ENCODE results near the gene DNAH8.

DNA sequence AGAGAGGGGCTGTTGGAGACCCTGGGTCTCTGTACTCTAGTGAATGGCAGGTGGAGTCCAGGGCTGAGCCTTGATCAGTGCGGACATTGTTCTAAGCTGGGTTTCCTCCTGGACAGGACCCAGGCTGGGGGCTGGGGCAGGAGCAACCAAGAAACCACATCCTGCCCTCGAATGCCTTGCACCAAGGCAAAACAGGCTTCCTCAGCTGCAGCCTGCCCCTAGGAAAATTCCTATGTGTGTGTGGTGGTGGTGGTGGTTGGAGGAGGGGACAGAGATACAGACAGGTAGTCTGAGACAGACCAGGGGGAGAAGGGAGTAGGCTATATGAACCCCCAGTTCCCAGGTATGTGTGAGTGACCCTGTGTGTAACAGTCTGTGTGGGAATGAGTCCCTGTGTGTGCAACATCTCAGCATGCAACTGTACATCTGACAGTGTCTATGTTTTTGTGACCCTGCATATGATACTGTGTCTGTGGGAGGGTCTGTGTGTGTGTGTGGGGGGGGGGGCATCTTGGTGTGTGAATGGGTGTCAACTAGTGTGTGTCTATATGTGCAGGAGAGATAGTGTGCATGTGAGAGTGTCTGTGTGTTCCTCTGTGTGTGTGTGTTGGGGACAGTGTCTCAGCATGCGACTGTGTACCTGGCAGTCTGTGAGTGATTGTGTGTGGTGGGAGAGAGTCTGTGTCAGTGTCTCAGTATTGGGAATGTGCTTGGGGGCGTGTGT is 336.4 kb downstream of the DNAH8 start:
- TF ChIP-seq, protein P1, sequence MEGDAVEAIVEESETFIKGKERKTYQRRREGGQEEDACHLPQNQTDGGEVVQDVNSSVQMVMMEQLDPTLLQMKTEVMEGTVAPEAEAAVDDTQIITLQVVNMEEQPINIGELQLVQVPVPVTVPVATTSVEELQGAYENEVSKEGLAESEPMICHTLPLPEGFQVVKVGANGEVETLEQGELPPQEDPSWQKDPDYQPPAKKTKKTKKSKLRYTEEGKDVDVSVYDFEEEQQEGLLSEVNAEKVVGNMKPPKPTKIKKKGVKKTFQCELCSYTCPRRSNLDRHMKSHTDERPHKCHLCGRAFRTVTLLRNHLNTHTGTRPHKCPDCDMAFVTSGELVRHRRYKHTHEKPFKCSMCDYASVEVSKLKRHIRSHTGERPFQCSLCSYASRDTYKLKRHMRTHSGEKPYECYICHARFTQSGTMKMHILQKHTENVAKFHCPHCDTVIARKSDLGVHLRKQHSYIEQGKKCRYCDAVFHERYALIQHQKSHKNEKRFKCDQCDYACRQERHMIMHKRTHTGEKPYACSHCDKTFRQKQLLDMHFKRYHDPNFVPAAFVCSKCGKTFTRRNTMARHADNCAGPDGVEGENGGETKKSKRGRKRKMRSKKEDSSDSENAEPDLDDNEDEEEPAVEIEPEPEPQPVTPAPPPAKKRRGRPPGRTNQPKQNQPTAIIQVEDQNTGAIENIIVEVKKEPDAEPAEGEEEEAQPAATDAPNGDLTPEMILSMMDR (IDR thresholded peaks at IDR 0.05), result no peak
- TF ChIP-seq POLR2AphosphoS5 (IDR thresholded peaks at IDR 0.05; ENCODE audit: low read depth, low read length), result no peak
- TF ChIP-seq, protein P2, sequence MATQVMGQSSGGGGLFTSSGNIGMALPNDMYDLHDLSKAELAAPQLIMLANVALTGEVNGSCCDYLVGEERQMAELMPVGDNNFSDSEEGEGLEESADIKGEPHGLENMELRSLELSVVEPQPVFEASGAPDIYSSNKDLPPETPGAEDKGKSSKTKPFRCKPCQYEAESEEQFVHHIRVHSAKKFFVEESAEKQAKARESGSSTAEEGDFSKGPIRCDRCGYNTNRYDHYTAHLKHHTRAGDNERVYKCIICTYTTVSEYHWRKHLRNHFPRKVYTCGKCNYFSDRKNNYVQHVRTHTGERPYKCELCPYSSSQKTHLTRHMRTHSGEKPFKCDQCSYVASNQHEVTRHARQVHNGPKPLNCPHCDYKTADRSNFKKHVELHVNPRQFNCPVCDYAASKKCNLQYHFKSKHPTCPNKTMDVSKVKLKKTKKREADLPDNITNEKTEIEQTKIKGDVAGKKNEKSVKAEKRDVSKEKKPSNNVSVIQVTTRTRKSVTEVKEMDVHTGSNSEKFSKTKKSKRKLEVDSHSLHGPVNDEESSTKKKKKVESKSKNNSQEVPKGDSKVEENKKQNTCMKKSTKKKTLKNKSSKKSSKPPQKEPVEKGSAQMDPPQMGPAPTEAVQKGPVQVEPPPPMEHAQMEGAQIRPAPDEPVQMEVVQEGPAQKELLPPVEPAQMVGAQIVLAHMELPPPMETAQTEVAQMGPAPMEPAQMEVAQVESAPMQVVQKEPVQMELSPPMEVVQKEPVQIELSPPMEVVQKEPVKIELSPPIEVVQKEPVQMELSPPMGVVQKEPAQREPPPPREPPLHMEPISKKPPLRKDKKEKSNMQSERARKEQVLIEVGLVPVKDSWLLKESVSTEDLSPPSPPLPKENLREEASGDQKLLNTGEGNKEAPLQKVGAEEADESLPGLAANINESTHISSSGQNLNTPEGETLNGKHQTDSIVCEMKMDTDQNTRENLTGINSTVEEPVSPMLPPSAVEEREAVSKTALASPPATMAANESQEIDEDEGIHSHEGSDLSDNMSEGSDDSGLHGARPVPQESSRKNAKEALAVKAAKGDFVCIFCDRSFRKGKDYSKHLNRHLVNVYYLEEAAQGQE (IDR thresholded peaks at IDR 0.05; ENCODE audit: insufficient read depth in 1 of 2, low read depth in 2 of 2, low read length in 1 of 2), result no peak
- no peak for TF ChIP-seq TCF7L2 (IDR thresholded peaks at IDR 0.05; ENCODE audit: low read depth, low read length)
- no peak for TF ChIP-seq SIN3A (IDR thresholded peaks at IDR 0.05; ENCODE audit: borderline replicate concordance, insufficient read depth, low read depth, low read length)

Data from Panc1 (cell line).